GM18909 (cell line): Measurements from ENCODE around the gene TMED4.
"Not testable (repeated sequence)": the region's sequence is repeated elsewhere in the genome, so short reads cannot be mapped to it uniquely, and the experiment has no call there.

Experiments
- ATAC-seq: cut with Tn5 transposase; IDR thresholded peaks from one replicate; pipeline ENCODE4 v1.9.1; 2021; ENCODE audit warnings: mild to moderate bottlenecking; ENCODE audit not compliant: unreplicated experiment, poor library complexity

Gene TMED4

DNA sequence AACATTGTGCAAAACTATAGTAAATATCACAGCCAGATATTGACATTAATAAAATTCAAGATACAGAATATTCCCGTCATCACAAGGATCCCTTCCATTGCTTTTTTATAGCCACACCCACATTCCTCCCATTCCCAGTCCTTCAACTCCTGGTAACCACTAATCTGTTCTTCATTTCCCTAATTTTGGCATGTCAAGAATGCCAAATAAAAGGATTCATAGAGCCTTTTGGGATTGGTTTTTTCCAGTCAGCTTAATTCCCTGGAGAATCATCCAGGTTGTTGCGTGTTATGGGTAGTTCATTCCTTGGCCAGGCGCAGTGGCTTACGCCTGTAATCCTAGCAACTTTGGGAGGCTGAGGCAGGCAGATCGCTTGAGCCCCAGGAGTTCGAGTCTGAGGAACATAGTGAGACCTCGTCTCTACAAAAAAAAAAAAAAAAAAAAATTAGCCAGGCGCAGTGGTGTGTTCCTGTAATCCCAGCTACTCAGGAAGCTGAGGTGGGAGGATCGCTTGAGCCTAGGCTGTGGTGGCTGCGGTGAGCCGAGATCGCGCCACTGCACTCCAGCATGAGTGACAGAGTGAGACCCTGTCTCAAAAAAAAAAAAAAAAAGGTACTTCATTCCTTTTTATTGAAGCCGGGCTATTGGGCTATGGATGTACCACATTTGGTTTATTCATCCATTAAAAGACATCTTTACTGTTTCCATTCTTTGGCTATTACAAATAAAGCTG is 27.1 kb upstream of the TMED4 start:
- no peak for ATAC-seq

- no peak for ATAC-seq
These were observed 25.4 kb upstream of the TMED4 start for GRCh38 chr7:44607141-44608068.

DNA sequence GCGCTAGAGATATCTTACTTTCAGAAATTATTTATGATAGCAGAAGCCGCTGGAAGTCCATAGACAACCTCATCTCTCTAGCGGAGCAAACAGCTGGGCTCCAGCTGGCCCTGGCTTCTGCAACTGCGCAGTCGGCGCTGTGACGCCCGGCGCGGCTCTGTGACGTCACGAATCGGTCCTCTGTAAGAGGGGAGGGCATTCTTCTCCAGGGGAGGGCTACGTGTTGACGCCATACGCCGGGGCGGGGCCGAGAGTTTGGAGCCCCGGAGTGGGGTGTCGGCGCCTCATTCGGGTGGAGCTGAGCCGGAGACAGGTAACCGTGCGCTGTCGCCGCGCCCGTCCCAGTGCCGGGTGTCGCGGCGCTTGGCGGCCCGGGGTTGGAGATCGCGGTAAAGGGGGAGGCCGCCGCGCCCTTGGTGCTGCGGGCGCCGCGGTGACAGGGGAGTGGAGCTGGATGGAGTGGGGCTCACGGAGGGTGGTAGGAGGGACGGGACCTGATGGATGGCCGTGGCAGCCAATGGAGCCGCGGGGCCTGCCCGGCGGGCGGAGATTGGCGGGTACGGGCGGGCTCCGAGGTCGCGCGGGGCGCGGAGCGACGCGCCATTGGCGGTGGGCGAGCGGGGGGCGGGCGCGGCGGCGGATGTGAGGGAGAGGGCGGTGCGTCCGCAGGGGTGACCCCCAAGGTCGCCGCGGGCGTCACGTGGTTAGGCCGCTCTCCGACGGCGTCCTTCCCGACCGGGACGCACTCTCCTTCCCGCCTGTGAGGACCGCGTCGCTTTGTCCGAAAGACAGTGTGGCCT is 24.5 kb upstream of the TMED4 start, which contains the start of gene OGDH:
Gene OGDH (plus strand): TSS at position 287 of the 800 bp plus-strand sequence. CDS start 17,717 bp downstream, outside the sequence.
- ATAC-seq: peak; percentile 95

GRCh38 chr7:44604941-44605340 is 22.9 kb upstream of the TMED4 start:
- ATAC-seq: no peak

DNA sequence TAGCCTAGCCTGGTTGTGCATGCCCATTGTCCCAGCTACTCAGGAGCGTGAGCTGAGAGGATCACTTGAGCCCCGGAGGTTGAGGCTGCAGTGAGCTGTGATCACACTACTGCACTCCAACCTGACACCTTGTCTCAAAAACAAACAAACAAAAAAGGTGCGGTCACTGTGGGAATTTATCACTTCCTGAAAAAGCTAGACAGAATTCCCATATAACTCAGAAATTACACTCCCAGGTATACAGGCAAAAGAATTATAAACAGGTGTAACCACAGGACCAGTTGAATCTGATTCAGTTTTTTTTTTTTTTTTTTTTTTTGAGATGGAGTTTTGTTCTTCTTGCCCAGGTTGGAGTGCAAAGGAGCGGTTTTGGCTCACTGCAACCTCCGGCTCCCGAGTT is 21.2 kb upstream of the TMED4 start:
- no peak for ATAC-seq

GRCh38 chr7:44602576-44602910 is 20.5 kb upstream of the TMED4 start:
- ATAC-seq: no peak

DNA sequence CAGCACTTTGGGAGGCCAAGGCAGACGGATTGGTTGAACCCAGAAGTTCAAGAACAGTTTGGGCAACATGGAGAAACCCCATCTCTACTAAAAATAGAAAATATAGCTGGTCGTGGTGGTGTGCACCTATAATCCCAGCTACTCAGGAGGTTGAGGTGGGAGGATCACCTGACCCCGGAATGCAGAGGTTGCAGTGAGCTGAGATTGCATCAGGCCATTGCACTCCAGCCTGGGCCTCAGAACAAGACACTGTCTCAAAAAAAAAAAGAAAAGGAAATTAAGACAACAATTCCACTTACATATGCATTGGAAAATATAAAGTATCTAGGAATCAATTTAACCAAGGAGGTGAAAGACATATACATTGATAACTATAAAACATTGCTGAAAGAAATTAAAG is 17.2 kb upstream of the TMED4 start:
- ATAC-seq: no peak

DNA sequence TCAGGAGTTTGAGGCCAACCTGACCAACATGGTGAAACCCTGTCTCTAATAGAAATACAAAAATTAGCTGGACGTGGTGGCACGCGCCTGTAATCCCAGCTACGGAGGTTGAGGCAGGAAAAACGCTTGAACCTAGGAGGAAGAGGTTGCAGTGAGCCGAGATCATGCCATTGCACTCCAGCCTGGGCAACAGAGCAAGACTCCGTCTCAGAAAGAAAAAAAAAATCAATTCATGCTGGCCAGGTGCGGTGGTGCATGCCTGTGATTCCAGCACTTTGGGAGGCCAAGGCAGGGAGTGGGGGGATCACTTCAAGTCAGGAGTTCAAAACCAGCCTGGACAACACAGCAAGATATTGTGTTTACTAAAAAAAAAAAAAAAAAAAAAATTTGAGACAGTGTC is 15.2 kb upstream of the TMED4 start:
- not testable (repeated sequence) for ATAC-seq

DNA sequence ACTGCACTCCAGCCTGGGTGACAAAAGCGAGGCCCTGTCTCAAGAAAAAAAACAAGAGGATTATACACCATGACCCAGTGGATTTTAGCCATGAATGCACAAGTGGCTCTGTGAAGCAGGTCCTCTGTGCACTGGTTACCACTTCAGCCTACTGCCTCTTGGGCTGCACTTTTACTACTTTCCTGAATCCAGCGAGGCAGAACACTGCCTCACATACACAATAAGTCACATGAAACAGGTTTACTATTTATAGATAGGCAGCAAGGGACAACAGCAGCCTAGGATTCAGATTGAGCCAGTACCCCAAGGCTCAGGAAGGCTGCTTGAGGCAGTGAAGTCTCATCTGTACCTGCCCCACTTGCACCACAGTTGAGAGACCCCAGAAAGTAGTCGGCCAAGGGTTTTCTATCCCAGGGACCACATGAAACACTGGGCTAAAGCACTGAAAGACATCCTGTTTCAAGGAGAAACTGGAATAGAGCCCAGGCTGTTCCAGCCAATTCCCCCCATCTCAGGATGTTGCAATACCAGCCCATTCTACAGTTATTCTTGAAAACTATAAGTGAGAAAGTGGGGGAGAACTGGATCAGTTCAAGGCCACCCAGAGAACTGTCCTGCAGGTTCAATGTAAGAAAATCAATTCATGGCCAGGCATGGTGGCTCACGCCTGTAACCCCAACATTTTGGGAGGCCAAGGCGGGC is 14.1 kb upstream of the TMED4 start:
- ATAC-seq: no peak

GRCh38 chr7:44590910-44591309 is 8.9 kb upstream of the TMED4 start:
- no peak for ATAC-seq

DNA sequence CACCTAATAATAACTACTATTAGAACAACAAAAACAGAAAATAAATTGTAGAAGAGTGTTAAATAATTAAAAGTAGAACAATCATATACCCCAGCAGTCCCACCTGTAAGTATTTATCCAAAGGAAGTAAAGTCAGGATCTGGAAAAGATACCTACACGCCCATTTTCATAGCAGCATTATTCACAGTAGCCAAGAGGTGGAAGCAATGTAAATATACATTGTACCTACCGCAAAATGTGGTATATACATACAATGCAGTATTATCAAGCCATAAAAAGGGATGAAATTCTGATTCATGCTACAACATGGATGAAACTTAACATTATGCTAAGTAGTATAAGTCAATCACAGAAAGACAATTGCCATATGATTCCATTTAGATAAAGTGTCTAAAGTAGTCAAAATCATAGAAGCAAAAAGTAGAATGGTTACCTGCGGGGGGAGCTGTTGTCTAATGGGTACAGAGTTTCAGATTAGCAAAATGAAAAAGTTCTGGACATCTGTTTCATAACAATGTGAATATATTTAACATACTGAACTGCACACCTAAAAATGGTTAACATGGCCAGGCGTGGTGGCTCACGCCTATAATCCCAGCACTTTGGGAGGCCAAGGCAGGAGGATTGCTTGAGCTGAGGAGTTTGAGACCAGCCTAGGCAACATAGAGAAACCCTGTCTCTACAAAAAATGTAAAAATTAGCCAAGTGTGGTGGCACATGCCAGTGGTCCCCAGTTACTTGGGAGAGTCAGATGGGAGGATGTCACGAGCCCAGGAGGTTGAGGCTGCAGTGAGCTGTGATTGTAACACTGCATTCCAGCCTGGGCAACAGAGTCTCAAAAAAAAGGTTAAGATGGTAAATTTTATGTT is 6.0 kb upstream of the TMED4 start:
- no peak for ATAC-seq

- ATAC-seq: no peak
These were observed 1.3 kb upstream of the TMED4 start for GRCh38 chr7:44583146-44583865.

DNA sequence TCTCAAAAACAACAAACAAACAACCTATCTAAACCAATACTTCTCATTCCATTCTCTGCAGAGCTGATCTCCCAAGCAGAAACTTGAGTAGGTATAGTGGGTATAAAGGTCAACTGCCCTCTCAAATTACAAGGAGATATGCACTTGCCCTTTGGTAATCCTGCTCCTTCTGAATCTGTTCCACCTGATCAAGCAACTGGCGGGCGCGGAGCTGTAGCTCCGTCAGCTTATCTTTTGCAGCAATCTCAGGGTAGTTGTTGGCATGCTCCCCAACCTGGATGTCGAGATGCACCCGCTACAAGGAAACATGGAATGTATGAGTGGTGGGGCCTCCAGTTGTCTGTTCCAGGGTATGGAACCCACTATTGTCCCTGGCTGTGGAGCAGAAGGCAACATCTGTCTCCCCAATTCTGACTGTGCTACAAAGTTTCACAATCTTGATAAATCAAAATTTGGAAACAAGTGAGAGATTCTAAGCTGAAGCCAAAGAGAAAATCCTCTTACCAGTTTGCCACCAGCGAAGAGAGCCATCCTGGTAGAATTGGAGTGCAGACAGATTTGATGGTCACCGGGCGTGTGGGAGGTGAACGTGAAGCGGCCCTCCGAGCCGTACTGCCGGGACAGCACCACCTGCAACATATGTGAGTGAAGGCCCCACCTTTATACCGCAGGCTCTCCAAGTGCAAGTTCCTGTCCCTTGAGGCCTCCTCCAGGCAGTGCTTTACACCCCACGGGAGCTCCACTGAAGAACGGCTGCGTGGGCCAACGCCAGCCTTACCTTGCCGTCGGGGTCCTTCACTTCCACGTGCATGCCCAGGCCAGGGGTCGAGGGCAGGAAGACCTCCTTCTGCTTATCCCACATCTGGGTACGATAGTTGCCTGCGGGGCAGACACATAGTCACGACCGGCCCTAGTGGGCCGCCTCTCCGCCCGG is 819 bp downstream of the TMED4 start:
- ATAC-seq: peak; percentile 24

DNA sequence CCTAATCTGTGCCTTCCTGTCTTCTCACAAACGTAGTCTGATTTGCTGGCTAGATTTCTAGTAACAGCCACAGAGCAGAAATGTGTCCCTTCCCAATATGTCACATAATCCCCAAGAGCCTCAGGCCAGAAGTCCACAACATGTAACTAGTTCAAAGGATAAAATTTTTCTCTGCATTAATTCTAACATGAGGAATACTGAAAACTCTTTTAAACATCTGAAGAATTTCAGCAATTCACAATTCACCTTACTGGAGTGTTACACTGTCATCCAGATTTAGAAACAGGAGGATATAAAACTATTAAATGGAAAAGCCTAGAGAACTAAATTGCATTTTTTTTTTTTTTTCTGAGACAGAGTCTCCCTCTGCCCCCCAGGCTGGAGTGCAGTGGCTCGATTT is 5.8 kb downstream of the TMED4 start:
- ATAC-seq: no peak

DNA sequence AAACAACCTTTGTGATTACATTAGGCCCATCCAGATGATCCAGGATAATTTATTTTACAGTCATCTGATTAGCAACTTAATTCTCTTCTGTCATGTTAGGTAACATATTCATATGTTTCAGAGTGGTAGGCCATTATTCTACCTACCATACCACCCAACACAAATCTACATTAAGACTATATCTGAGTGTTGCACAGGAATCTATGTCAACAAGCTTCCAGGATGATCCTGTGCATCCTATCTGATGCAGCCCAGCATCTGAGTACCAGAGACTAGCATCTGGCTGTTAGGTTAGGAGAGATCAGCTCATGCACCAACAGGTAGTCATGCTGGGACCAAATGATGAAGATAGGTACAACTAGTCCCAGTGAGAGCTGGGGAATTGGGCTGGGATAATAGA is 7.0 kb downstream of the TMED4 start:
- no peak for ATAC-seq

- ATAC-seq: no peak
These were observed 7.7 kb downstream of the TMED4 start for GRCh38 chr7:44574287-44574872.
